Breast epithelium (tissue), 3 donors: ENCODE results near the gene DDC.

Experiments used
- POLR2A ChIP-seq: fragments of 450-650 bp; IDR thresholded peaks from one replicate; pipeline ENCODE4 v1.6.1; 2016; ENCODE audit warnings: antibody characterized with exemption, mild to moderate bottlenecking, moderate library complexity
- POLR2AphosphoS5 ChIP-seq, 3 donors: sonication (generic); formaldehyde crosslinking; IDR thresholded peaks; one replicate each; pipeline ENCODE4 v1.6.1; 2017; ENCODE audit warnings: antibody characterized with exemption in 3 of 3
- TF ChIP-seq, protein P1 (sequence below), 3 donors: fragments of 450-650 bp; IDR thresholded peaks; one replicate each; pipeline ENCODE4 v1.5.1; 2016 to 2017; ENCODE audit warnings: antibody characterized with exemption in 3 of 3, mild to moderate bottlenecking in 3 of 3, moderate library complexity in 3 of 3

DNA sequence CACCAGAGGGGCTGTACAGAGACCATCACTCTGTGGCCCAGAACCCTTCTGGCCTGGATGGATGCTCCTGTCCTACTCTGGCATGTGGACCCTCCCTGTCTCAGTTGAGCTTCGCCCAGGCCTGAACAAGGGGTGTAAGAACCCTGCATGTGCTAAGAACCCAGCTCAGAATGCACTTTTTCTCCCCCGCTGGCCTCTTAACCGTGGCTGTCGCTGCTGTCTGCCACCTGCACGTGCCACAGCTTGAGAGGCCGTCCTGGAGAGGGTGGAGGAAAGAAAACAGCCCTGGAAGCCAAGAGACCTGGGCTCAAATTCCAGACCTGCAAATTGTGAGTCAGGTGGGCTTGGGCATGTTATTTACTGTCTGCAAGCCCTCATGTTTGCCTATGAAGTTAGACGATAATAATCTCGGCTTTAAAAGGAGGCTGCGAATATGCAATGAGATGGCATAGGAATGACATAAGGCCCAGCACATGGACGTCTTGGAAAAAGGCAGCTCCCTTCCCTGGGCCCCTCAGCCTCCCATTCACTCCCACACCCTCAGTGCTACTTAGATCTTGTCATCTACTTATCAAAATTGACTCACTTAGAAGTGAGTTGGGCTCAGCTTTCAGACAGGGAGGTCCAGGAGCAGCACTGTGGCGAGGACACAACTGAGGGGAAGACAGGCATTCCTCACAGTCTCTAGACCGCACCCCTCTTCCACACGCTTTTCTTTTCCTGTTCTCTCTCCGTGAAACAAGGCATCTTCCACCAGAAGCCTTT is 146.5 kb downstream of the DDC start:
- TF ChIP-seq POLR2AphosphoS5 (IDR thresholded peaks at IDR 0.05), result no peak
- TF ChIP-seq, protein P1, sequence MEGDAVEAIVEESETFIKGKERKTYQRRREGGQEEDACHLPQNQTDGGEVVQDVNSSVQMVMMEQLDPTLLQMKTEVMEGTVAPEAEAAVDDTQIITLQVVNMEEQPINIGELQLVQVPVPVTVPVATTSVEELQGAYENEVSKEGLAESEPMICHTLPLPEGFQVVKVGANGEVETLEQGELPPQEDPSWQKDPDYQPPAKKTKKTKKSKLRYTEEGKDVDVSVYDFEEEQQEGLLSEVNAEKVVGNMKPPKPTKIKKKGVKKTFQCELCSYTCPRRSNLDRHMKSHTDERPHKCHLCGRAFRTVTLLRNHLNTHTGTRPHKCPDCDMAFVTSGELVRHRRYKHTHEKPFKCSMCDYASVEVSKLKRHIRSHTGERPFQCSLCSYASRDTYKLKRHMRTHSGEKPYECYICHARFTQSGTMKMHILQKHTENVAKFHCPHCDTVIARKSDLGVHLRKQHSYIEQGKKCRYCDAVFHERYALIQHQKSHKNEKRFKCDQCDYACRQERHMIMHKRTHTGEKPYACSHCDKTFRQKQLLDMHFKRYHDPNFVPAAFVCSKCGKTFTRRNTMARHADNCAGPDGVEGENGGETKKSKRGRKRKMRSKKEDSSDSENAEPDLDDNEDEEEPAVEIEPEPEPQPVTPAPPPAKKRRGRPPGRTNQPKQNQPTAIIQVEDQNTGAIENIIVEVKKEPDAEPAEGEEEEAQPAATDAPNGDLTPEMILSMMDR (IDR thresholded peaks at IDR 0.05), result no peak
- TF ChIP-seq POLR2A, result no peak
